T-helper 22 cell (primary cell): ENCODE measurements around the gene PTPRT.

Experiments
- DNase-seq: peaks from one replicate; pipeline ENCODE4 v3.0.0-alpha.2; 2020; ENCODE audit warnings: low read depth

Gene PTPRT

DNA sequence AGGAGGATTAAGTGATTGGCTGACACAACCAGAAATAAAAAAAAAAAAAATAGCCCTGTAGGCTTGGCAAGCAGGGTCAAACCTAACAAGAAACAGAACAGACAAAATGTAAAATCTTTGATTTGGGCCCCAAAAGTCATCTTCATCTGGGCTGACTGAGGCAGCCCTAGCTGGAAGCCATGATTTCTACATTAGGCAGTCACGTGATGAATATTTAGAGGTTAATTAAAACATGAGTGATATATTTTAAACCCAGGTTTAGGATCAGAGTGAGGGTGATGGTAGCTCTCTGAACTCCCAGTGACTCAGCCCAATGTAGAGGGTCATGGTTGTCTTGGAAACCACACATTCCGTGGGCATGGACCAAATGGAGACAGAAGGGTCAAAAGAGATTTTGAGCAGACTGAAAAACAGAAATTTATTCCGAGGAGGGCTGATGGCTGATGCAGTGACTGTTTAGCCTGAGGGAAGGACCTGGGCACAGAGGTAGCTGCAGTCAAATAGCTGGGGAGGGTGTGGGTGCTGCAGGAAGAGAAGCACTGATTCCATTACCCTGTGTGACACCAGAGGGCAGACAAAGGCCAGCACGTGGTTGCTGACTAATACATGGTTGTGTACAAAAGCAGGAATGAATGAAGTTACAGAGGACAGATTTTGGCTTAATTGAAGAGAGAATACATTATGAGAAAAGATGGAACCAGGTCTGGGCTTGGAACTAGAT, 998.4 kb downstream of the PTPRT start:
- DNase-seq = no peak

GRCh38 chr20:42190084-42190483, 999.6 kb downstream of the PTPRT start:
- DNase-seq = no peak

DNA sequence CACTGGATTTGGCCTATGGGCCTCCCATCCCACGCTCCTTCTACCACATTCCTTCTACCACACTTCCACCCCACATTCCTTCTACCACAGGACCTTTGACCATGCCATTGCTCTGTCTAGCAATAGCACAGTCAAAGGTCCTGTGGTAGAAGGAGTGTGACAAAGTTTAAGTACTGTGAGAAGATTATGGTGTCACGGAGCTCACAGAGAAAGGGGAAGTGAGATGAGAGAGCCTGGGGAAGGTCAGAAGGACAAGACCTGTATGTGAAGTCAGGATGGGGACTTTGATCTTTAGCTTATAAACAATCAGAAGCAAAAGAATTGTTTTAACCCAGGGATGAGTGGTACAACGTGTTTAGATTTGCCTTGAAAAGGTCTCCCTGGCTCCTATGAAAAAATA, 1003.4 kb downstream of the PTPRT start:
- no peak for DNase-seq

DNA sequence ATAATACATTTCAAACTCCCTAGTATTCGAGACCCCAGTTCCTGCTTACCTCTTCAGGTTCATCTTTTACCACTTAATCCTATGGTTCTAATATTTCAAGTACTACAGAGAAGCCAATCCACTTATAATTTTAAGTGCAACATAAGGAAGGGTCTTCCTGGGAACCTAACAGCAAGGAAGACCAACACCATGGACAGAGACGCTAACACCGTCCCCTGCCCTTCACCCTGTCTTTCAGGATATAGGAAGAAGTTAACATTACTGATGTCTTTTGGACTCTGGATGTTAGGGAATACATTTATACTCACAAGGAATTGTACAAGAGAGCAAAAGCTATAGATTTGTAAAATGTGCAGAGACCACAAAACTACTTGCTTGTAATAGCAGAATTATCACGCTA, 1006.6 kb downstream of the PTPRT start:
- no peak for DNase-seq

DNA sequence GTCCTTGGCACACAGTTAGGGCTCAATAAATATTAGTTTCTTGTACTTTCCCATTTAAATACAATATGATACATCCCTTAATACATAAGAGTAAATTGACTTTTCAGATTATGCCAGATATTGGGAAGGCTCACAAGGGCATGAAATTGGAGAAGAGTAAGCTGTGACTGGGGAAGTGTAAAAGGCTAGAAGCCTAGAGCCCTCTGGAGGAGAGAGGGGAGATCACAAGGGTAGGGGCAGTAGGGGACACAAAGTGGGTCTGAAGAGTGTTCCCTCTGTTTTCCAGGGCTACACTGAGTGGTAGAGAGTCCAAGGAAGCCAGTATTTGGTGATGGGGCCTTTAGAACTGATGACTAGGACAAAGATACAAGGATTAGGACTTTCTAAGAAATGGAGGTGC, 1008.6 kb downstream of the PTPRT start:
- no peak for DNase-seq

DNA sequence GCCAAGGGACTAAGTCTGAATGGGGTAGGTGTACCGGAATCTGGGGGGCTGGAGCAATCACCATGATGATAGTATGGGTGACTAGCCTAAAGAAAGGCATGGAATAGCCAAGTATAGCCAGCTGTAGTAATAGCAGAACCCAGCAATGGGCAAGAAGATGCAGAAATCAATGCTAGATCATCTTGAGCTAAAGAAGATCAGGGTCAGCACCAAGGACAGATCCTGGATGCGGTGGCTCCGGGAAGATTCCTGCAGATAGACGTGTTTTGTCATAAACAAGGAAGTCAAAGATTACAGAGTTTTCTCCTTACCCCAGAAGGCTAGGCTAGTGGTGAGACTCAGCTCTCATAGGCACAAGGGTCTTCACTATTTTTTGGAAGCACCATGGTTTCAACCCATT, 1009.9 kb downstream of the PTPRT start:
- DNase-seq = no peak

DNA sequence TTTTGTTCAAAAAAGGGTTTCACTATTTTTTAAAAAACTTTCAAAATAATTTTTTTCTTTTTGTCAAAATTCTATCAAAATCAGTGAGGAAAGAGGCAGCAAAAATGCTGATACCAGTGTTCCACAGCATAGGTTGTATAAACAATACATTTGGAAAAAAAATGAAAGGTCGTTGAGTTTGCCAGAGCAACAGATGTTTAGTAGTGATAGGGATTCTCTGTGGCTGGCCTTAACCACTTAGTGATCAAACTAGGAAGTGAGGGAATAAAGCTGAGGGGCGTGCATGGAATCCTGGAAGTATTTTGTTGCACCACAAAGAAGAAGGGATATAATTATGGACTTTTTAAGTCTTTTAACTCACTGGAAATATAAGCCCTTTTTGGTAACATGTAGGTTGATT, 1016.3 kb downstream of the PTPRT start:
- no peak for DNase-seq

- DNase-seq = no peak
Observed at GRCh38 chr20:42164121-42164890, 1025.4 kb downstream of the PTPRT start.

DNA sequence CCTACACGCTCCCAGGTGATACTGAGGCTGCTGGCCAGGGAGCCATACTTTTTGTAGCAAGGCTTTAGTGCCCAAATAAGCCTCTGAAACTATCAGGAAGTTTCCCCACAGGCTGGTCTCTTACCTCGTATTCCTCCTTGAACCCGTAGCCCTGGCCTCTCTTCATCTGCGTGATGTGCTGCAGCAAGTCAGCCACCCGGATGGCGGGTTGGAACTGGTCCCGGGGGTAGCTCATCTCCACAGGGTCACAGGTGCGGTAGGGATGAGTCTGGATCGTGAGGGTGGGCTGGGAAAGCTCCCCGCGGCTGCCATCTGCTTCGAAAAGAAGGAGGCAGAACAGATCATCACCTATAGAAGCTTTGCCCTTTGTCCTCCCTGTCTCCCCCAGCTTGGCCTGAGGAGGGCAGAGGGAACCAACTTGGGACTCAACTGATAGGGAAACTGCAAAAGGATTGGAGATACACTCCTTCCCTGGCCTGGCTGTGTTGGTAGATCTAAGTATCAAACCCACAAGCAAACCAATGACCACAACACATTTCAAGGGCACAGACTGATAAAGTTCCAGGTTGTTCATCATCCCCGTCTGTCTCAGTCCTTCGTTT, 1028.4 kb downstream of the PTPRT start:
- no peak for DNase-seq

- DNase-seq = no peak
Observed at GRCh38 chr20:42159808-42160207, 1029.9 kb downstream of the PTPRT start.

DNA sequence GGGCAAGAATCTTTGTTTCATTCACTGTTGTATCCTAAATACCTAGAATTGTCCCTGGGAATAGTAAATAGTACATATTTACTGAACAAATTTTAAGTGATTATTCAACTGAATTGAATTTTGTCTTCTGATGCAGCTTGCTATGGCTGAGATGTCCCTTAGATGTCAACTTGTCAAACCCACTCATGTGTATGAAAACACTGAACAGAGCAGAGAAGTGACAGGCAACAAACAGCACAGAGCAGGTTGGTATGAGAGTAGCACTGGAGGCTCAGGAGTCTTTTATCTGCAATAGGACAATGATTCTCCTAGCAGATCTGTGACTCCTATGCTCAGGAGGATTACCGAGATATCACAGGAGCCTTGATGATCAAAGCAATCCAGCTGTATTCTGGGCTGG, 1031.4 kb downstream of the PTPRT start:
- no peak for DNase-seq

DNA sequence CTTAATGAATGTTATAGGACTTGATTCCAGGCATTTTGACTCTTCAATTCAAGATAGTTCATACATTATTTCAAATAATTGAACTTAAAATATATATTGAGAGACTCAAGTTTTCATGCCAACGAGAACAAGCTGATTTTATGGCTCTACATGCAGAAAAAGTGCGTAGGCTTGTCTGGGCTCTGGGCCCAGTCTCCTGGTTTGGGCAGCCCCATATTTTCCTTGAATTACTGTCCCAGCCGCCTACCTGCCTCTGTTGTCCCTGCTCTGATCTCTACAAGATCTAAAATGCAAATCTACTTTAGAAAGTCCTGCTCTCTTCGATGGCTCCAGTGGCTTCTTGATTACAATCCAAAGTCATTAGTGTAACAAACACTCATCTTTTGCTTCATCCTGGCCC, 1034.1 kb downstream of the PTPRT start:
- DNase-seq = no peak

DNA sequence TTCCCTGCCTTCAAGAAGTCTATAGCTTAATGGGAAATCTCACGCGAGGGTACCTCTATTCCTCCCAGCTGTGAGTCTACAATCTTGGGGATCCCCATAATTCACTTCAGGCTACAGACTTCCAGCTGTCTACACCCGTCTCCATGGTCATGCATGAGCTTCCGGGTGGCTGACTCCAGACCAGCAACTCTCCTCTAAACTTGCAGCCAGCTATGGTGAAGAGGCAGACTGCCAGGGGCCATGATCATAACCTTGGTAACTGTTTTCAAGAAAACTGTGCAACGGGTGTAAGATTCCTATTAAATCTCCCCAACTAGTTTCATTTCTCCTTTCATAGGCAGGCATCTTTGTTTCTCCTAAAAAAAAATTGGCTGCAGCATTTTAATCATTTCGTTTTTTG, 1037.1 kb downstream of the PTPRT start:
- no peak for DNase-seq

- no peak for DNase-seq
Observed at GRCh38 chr20:42150230-42150629, 1039.5 kb downstream of the PTPRT start.

GRCh38 chr20:42138729-42139128, 1051.0 kb downstream of the PTPRT start:
- DNase-seq = no peak

DNA sequence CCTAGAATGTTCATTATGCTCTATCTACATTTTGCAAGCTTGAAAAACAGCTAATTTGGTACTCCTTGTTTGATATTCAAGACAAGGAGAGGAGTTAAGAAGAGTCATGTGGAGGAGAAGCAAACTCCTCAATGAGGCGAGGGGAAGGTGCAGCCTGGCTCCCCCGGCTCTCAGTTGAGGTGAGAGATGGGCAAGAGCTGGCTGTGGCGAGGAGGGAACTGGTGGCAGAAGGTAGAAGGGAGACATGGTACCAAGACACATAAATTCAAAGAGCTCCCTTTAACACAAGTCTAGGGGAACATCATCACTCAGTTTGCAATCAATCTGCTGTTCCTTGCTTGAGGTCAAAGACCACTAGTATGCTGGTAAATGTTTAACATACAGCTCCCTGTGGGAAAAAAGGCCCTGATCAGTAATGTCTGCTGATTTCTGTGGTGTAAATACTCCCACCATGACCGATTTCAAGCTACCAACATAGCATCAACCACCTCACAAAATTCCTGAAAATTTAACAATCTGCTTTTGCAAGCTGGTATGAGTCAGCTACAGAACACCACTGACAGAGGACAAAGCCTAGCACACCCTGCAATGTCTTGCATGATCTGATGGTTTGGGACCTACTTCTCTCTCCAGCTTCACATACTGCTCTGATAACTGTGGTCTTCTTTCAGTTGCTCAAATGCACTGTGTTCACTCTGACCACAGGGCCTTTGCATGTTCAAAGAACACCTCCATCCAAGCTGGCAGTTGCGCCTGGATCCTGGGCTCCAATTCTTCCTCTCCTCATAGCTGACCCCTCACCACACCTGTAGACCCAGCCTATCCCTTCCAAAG, 1055.2 kb downstream of the PTPRT start:
- no peak for DNase-seq

- DNase-seq = no peak
Observed at GRCh38 chr20:42130810-42131596, 1058.7 kb downstream of the PTPRT start.

DNA sequence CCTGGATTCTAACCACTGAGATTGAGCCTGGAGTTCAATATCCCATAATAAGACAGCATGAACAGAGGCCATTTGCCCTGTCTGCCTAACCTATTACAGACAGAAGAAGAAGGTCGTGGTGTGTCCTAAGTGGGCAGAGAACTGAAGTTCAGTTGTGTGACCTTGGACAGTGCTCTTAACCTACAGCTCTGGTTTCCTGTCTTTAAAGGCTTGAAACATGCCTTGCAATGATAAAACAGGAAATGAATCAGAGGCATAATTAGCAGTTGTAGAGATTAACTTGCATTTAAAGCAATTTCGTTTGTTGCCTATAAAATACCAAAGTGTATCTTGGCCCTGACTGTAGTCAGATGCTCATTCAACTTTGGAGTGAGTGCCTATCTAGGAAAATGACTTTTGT, 1064.3 kb downstream of the PTPRT start:
- no peak for DNase-seq

DNA sequence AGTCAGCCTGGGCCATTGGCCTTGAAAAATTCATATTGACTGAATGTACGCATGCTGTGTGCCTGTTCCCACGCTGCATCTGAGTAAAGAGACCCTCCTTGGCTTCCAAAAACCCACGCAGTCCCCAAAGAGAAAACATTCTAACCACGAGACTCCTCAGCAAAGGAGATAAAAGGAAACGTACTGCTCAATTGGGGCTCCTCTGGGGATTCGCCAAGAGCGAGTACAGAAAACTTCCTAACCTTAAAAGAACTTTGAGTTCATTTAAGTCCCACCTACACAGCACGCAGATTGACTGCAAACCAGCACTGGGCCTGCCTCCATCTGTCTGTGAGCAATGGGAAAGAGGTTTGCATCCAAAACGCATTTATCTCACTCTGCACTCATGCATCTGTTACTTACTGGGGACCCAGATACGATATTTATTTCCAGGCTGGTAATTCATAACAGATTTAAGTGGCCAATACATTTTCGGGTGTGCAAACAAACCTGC, 1065.7 kb downstream of the PTPRT start:
- DNase-seq = no peak

GRCh38 chr20:42118409-42119125, 1071.1 kb downstream of the PTPRT start:
- DNase-seq = no peak

GRCh38 chr20:42118001-42118400, 1071.7 kb downstream of the PTPRT start:
- no peak for DNase-seq
